ENCODE data around the gene COG5. TPM values are rescaled to one million over a fixed set of nuclear protein-coding genes. Genes with fewer than 3 reads are reported as not detected.
A peak's percentile ranks its signal among the peaks of the same experiment; 100 is the strongest.

The COG5 gene
- total RNA-seq, 1 donor from 2014 or later = 37.1 TPM

DNA sequence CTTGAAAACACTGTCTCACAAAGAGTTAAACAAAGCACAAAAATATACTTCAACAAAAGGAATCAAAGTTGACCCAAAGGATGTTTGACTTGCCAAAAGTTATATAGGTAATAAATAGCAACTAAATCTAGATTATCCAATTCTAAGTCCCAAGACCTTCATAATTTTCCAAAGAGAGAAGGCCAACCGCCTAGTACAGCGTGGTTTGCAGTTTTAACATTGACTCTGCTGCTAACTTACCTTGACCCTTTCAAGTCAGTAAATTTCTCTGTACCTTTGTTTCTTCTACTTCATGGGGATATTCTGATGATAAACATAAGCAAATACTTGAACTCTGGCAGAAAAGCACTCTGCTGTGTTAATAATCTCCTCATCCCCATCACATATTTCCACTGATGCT lies 95.7 kb downstream of the COG5 start:
- no peaks in the 10 kb centered on the region for H3K27me3 ChIP-seq (ENCODE audit: control insufficient read depth, insufficient read depth, low read length)
- DNase-seq (ENCODE audit: low read depth) = no peak
- no peak for TF ChIP-seq CTCF (IDR thresholded peaks at IDR 0.05; ENCODE audit: insufficient read depth, low read length, poor library complexity, severe bottlenecking)
- no peak overlapping the region for H3K4me3 ChIP-seq (ENCODE audit: low read depth, low read length)
- no peaks in the 10 kb centered on the region for H3K36me3 ChIP-seq (ENCODE audit: control insufficient read depth, insufficient read depth, low read length)

- DNase-seq (ENCODE audit: low read depth) = no peak
- TF ChIP-seq CTCF (IDR thresholded peaks at IDR 0.05; ENCODE audit: insufficient read depth, low read length, poor library complexity, severe bottlenecking) = no peak
- Histone ChIP-seq H3K36me3 (ENCODE audit: control insufficient read depth, insufficient read depth, low read length) (no peaks in the 10 kb centered on the region), H3K27me3 (ENCODE audit: control insufficient read depth, insufficient read depth, low read length) (no peaks in the 10 kb centered on the region), H3K4me3 (ENCODE audit: low read depth, low read length) (no peak overlapping the region)
These were observed 99.0 kb downstream of the COG5 start for GRCh38 chr7:107464666-107465226.

DNA sequence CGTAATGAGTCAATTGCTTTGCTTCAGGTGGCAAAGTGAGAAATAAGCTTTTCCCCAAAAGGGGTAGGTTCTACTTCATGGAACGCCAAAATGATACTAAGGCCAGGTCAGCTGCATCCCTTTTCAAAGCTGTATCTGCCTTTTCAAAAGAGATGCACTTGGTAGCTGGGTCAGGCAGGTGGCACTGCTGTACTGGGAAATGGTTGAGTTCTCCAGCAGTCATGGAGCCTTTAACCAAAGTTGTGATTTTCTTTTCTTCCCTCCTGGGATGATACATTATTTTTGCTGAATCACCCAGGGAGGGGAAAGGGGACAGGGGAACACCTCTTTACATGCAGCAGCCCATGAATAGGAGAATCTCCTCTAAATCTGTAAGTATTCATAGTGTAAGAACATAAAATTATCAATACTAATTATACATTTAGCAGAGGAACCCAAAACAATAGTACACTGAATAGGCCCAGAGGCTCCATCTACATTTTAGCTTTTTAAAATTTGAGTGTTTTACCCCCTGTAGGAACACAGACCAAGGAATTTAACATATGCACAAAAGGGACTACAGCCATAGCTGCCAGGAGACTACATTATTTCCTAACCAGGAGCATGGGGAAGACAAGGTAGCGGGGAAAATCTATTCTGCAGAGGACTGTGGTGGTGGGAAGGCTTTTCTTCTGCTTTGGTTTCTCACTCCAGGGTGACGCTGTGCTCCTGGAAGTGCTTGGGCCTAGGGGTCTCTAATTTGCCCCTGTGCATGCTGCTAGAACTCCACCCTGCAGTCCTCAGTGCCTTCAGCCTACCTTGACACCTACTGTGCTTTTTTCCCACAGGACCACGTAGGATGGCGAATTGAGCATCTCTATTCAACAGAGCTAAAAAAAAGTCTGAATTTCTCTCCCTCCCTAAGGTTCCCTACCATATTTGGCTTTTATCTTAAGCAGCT lies 100.3 kb downstream of the COG5 start:
- peak; percentile 10 for DNase-seq (ENCODE audit: low read depth)
- peak; percentile 83 for TF ChIP-seq CTCF (IDR thresholded peaks at IDR 0.05; ENCODE audit: insufficient read depth, low read length, poor library complexity, severe bottlenecking)
- Histone ChIP-seq H3K27me3 (ENCODE audit: control insufficient read depth, insufficient read depth, low read length) (no peaks in the 10 kb centered on the region), H3K36me3 (ENCODE audit: control insufficient read depth, insufficient read depth, low read length) (no peaks in the 10 kb centered on the region), H3K4me3 (ENCODE audit: low read depth, low read length) (no peak overlapping the region)

- no peak for TF ChIP-seq CTCF (IDR thresholded peaks at IDR 0.05; ENCODE audit: insufficient read depth, low read length, poor library complexity, severe bottlenecking)
- Histone ChIP-seq H3K36me3 (ENCODE audit: control insufficient read depth, insufficient read depth, low read length) (no peaks in the 10 kb centered on the region), H3K4me3 (ENCODE audit: low read depth, low read length) (no peak overlapping the region), H3K27me3 (ENCODE audit: control insufficient read depth, insufficient read depth, low read length) (no peaks in the 10 kb centered on the region)
- no peak for DNase-seq (ENCODE audit: low read depth)
These were observed 101.7 kb downstream of the COG5 start for GRCh38 chr7:107461938-107462533.

DNA sequence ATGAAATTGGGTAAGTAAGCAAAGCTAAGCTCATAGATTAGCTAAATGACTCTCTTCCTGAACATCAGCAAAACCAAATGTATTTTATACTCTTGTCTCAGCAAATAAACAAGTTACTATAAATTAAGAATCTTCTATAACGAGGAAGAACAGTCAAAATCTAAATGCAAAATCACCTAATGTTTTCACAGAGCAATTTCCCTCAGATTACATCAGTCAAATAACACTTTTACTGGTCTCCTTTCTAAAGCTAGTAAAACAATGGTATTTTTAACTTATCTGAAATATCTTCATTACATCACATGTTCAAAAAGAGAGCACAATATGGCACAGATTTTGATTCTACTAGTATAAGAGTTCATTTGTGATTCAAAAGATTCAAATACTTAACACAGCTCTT lies 110.3 kb downstream of the COG5 start:
- H3K36me3 ChIP-seq (ENCODE audit: control insufficient read depth, insufficient read depth, low read length) = no peaks in the 10 kb centered on the region
- no peak for DNase-seq (ENCODE audit: low read depth)
- TF ChIP-seq CTCF (IDR thresholded peaks at IDR 0.05; ENCODE audit: insufficient read depth, low read length, poor library complexity, severe bottlenecking) = no peak
- no peaks in the 10 kb centered on the region for H3K27me3 ChIP-seq (ENCODE audit: control insufficient read depth, insufficient read depth, low read length)
- no peak overlapping the region for H3K4me3 ChIP-seq (ENCODE audit: low read depth, low read length)

Data from kidney epithelial cell (primary cell).